PC-3 (cell line): ENCODE data around the gene RHBG. TPM values are rescaled to one million over a fixed set of nuclear protein-coding genes. Genes with fewer than 3 reads are reported as not detected.

ENCODE experiments used
- ATAC-seq: fragments of 200-7000 bp; cut with Tn5 transposase; 2 replicates; pipeline ENCODE4 v1.9.1; 2020; ENCODE audit warnings: mild to moderate bottlenecking, moderate library complexity
- BruUV-seq: library from RNA; stranded (reverse); fragments of 400-500 nt; replicated peaks from 2 replicates; lab custom pipeline; 2021; lab: Mats Ljungman, UMichigan
- CTCF ChIA-PET: fragments of 300-600 bp; sonication (Branson Sonifier 250); formaldehyde crosslinking; loops from one replicate; lab custom pipeline; 2022; ENCODE audit warnings: antibody characterized with exemption; lab: Charles Lee
- POLR2A ChIA-PET: fragments of 300-600 bp; sonication (Branson Sonifier 250); formaldehyde crosslinking; loops from one replicate; lab custom pipeline; 2022; ENCODE audit warnings: antibody characterized with exemption; ENCODE audit not compliant: unreplicated experiment; lab: Charles Lee
- DNase-seq: peaks from one replicate; pipeline ENCODE4 v3.0.0-alpha.2; 2015
- H2AFZ ChIP-seq: fragments of 300-600 bp; sonication (generic); 2 replicates; pipeline ENCODE4 v1.6.0; 2016; ENCODE audit warnings: antibody characterized with exemption, low read length
- H3F3A ChIP-seq: fragments of 300-600 bp; sonication (generic); one replicate; pipeline ENCODE4 v1.6.0; 2017; ENCODE audit warnings: antibody characterized with exemption, low read length, control low read depth, mild to moderate bottlenecking; ENCODE audit not compliant: unreplicated experiment
- H3K27ac ChIP-seq: fragments of 300-600 bp; sonication (generic); 2 replicates; pipeline ENCODE4 v1.5.1; 2016; ENCODE audit warnings: mild to moderate bottlenecking, low read length
- H3K27me3 ChIP-seq: fragments of 300-600 bp; sonication (generic); 2 replicates; pipeline ENCODE4 v1.6.1; 2016; ENCODE audit warnings: low read length, mixed read lengths
- H3K36me3 ChIP-seq: fragments of 300-600 bp; sonication (generic); 2 replicates; pipeline ENCODE4 v1.6.1; 2016; ENCODE audit warnings: low read depth, mixed run types, low read length, mixed read lengths
- H3K4me1 ChIP-seq: fragments of 300-600 bp; sonication (generic); 2 replicates; pipeline ENCODE4 v1.5.1; 2016; ENCODE audit warnings: low read length; ENCODE audit not compliant: insufficient read depth
- H3K4me2 ChIP-seq: fragments of 300-600 bp; sonication (generic); 2 replicates; pipeline ENCODE4 v1.6.0; 2016; ENCODE audit warnings: low read length
- H3K4me3 ChIP-seq: fragments of 300-600 bp; sonication (generic); 2 replicates; pipeline ENCODE4 v1.5.1; 2016; ENCODE audit warnings: mild to moderate bottlenecking, low read length, mixed read lengths
- H3K79me2 ChIP-seq: fragments of 300-600 bp; sonication (generic); 2 replicates; pipeline ENCODE4 v1.6.1; 2017; ENCODE audit warnings: low read length, mixed read lengths
- H3K9ac ChIP-seq: fragments of 300-600 bp; sonication (generic); 2 replicates; pipeline ENCODE4 v1.6.0; 2016; ENCODE audit warnings: mild to moderate bottlenecking, low read length
- H3K9me2 ChIP-seq: fragments of 300-600 bp; sonication (generic); replicated peaks from 2 replicates; pipeline ENCODE4 v1.6.1; 2016; ENCODE audit warnings: mixed run types, low read length, mixed read lengths
- H3K9me3 ChIP-seq: fragments of 300-600 bp; sonication (generic); 2 replicates; pipeline ENCODE4 v1.6.1; 2016; ENCODE audit warnings: low read length, mixed read lengths
- H4K20me1 ChIP-seq: fragments of 300-600 bp; sonication (generic); 2 replicates; pipeline ENCODE4 v1.6.1; 2016; ENCODE audit warnings: low read length, mixed read lengths
- EZH2 ChIP-seq: fragments of 300-600 bp; sonication (generic); IDR thresholded peaks from one replicate; pipeline ENCODE4 v1.6.1; 2017; ENCODE audit warnings: antibody characterized with exemption, mild to moderate bottlenecking, low read length; ENCODE audit not compliant: unreplicated experiment
- EZH2phosphoT487 ChIP-seq: fragments of 300-600 bp; sonication (generic); IDR thresholded peaks from 2 replicates; pipeline ENCODE4 v1.6.1; 2018; ENCODE audit warnings: mild to moderate bottlenecking, antibody characterized with exemption, low read length, borderline replicate concordance
- intact Hi-C: fragments of 100-400 bp; cut with micrococcal nuclease; formaldehyde crosslinking; loops from 2 replicates; pipeline ENCODE4 v1.9.0; 2023
- total RNA-seq: library from RNA; depleted of rRNA; stranded (reverse); fragments of >200 nt; gene quantifications from 2 replicates; pipeline ENCODE4 v1.2.3, GENCODE V29; 2014
- TF ChIP-seq, protein P1 (sequence below): fragments of 300-600 bp; sonication (generic); conservative IDR thresholded peaks from 2 replicates; pipeline ENCODE4 v1.5.1; 2017; ENCODE audit warnings: antibody characterized with exemption, low read depth, mild to moderate bottlenecking, low read length

RHBG gene
- total RNA-seq, 1 experiment from 2014 or later = 0.26 TPM

DNA sequence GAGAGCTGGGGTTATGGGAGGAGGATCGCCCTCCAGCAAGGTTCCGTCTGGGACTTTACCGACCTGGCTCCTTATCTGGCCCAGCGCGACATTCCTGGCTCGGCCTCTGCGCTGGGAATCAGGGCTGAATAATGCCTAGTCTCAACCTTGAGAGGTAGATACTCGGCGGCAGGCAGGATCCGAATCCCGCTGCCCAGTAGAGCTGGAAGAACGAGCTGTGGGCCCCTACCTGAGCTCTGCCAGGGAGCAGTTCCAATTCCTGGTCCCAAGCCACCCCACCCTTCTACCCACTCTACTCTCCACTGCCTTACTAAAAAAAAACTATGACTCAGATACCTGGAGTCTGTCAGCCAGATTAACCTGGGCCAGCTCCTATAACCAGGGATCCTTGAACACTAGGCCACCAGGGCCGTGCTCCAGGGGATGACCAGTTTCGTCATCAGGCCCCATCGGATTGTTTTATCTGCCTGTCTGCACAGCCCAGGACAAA is 53.6 kb downstream of the RHBG start:
- ChIA-PET POLR2A (no interaction called here), CTCF (no interaction called here)
- no peaks in the 10 kb centered on the region for H3K9me2 ChIP-seq
- no peaks in the 10 kb centered on the region for H3F3A ChIP-seq
- H3K27me3 ChIP-seq = peaks cover 56% of the 10 kb centered on the region
- H3K36me3 ChIP-seq = no peaks in the 10 kb centered on the region
- BruUV-seq = no TSS peak
- ATAC-seq (peak; percentile 53; the same call in 1 of the 2 replicates), DNase-seq (peak; percentile 45)
- peaks cover 10% of the 10 kb centered on the region; the same call in 1 of the 2 replicates for H3K4me1 ChIP-seq
- no peaks in the 10 kb centered on the region for H3K9me3 ChIP-seq
- no peak overlapping the region for H3K4me2 ChIP-seq
- intact Hi-C loops = no loop called here
- no peak overlapping the region for H3K27ac ChIP-seq
- no peaks in the 10 kb centered on the region for H3K79me2 ChIP-seq
- no peak overlapping the region for H2AFZ ChIP-seq
- no peak for TF ChIP-seq EZH2
- no peak for TF ChIP-seq EZH2phosphoT487
- TF ChIP-seq, protein P1, sequence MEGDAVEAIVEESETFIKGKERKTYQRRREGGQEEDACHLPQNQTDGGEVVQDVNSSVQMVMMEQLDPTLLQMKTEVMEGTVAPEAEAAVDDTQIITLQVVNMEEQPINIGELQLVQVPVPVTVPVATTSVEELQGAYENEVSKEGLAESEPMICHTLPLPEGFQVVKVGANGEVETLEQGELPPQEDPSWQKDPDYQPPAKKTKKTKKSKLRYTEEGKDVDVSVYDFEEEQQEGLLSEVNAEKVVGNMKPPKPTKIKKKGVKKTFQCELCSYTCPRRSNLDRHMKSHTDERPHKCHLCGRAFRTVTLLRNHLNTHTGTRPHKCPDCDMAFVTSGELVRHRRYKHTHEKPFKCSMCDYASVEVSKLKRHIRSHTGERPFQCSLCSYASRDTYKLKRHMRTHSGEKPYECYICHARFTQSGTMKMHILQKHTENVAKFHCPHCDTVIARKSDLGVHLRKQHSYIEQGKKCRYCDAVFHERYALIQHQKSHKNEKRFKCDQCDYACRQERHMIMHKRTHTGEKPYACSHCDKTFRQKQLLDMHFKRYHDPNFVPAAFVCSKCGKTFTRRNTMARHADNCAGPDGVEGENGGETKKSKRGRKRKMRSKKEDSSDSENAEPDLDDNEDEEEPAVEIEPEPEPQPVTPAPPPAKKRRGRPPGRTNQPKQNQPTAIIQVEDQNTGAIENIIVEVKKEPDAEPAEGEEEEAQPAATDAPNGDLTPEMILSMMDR = no peak
- no peak overlapping the region for H3K4me3 ChIP-seq
- no peak overlapping the region for H3K9ac ChIP-seq
- H4K20me1 ChIP-seq = no peaks in the 10 kb centered on the region

DNA sequence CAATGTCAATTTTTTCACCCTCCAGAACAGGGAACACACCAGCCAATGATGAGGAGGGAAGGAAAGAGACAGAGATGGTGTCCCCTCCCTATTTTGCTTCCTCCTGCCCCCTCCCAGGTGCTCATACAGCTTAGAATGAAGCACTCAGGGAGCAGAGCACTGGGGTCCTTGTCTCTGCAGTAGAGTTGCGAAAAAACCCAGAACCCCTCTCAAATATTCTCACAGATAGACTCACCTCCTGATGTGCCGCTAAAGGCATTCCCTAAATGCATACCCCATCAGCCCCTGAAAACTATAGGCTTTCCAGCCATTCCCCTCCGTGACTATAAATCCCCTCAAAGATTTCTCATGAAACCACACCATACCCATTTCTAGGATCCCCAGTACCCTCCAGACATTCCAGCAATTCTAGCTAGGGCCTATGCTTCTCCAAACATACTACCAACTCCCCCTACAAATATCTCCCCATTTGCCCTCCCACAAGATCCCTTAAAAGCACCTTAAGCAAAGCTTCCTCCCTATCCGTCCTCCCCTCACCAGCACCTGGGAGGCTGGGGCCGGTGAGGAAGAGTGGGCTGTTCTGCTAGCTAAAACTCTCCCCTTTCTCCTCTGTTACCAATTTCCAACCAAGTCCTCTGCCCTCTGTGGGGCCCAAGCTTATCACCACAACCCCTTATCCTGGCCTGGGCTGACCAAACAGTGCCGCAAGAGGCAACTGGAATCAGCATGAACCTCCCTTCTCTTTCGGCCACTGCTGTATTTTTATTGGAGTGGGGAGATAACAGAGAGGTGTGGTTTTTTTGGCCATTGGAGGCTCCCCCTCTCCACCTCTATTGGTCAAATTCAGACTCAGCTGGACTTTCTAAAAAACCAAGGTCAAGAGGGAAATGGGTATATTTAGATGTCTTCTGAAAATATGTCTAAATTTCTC is 54.7 kb downstream of the RHBG start:
- H4K20me1 ChIP-seq = no peaks in the 10 kb centered on the region
- intact Hi-C loops = no loop called here
- no peaks in the 10 kb centered on the region for H3K9me2 ChIP-seq
- TF ChIP-seq, protein P1 = no peak
- TF ChIP-seq EZH2 = no peak
- TF ChIP-seq EZH2phosphoT487 = no peak
- no peaks in the 10 kb centered on the region for H3K9me3 ChIP-seq
- ChIA-PET CTCF (no interaction called here), POLR2A (no interaction called here)
- H3K79me2 ChIP-seq = no peaks in the 10 kb centered on the region
- H3K36me3 ChIP-seq = no peaks in the 10 kb centered on the region
- H3K27ac ChIP-seq = no peak overlapping the region
- peaks cover 10% of the 10 kb centered on the region; the same call in 1 of the 2 replicates for H3K4me1 ChIP-seq
- H2AFZ ChIP-seq = no peak overlapping the region
- BruUV-seq = no TSS peak
- peaks cover 66% of the 10 kb centered on the region for H3K27me3 ChIP-seq
- no peaks in the 10 kb centered on the region for H3F3A ChIP-seq
- no peak for DNase-seq
- H3K4me3 ChIP-seq = no peak overlapping the region
- H3K9ac ChIP-seq = no peak overlapping the region
- ATAC-seq = no peak
- H3K4me2 ChIP-seq = no peak overlapping the region
